Colonic mucosa (tissue), 4 donors: ENCODE data around the gene AGO4. TPM values are rescaled to one million over a fixed set of nuclear protein-coding genes. Genes with fewer than 3 reads are reported as not detected.

Experiments
- DNase-seq: peaks from one replicate; pipeline ENCODE4 v3.0.0-alpha.2; 2020
- H3K27ac ChIP-seq: fragments of 200-600 bp; one replicate; pipeline ENCODE4 v1.8.0; 2021
- H3K27me3 ChIP-seq: fragments of 200-600 bp; one replicate; pipeline ENCODE4 v1.8.0; 2021
- H3K36me3 ChIP-seq: fragments of 200-600 bp; one replicate; pipeline ENCODE4 v1.8.0; 2021
- H3K4me1 ChIP-seq: fragments of 200-600 bp; one replicate; pipeline ENCODE4 v1.8.0; 2021; ENCODE audit warnings: mild to moderate bottlenecking
- H3K4me3 ChIP-seq: fragments of 200-600 bp; one replicate; pipeline ENCODE4 v1.8.0; 2021
- H3K9ac ChIP-seq, 2 donors: one replicate each; pipeline ENCODE4 v1.7.0; 2013; ENCODE audit warnings: control low read depth in 2 of 2, low read depth in 2 of 2, low read length in 2 of 2
- H3K9me3 ChIP-seq: fragments of 200-600 bp; one replicate; pipeline ENCODE4 v1.8.0; 2021
- CTCF ChIP-seq: fragments of 200-600 bp; IDR thresholded peaks from one replicate; pipeline ENCODE4 v1.8.0; 2022; ENCODE audit warnings: antibody characterized with exemption, mild to moderate bottlenecking
- intact Hi-C: fragments of 100-400 bp; cut with DNase I; formaldehyde crosslinking; loops from one replicate; pipeline ENCODE4 v1.14.1; 2022
- total RNA-seq, 2 donors: library from RNA; stranded (reverse); fragmentation: NEBNext Ultra II Directional in 1 of 2; extraction: Animal tissue kit (Norgen Biotek cat#: 25700) in 1 of 2; gene quantifications; one replicate each; pipeline ENCODE4 v1.2.1, GENCODE V29; 2021
- donor health status: healthy.
- donor health status: DM: no; HTN: no; CAD: no.
- donor health status: DM: no; HTN: no; CAD: no.

AGO4 gene
- total RNA-seq, 2 donors from 2014 or later = 7.4 to 17.5 TPM

DNA sequence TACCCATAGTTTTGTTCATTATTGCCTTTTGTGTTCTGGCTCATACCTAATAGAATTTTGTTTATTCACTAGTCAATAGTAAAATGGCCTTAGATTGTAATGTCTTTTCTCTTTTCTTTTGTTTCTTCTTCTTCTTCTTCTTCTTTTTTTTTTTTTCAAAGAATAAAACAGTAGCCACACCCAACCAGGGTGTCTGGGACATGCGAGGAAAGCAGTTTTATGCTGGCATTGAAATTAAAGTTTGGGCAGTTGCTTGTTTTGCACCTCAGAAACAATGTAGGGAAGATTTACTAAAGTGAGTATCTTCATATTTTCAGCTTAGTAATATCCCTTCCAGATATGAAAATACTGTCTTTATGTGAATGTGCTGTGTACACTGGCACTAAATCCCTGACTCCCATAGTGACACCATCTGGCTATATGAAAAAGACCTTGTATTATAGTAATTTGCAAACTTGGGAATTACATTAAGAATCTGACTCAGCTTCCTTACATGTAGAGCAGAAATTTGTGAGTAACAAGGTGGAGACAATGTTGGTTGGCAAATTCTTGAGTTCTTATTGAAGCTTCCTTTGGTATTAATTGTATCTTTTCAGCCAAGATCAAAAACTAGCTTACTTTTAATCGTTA lies 24.6 kb downstream of the AGO4 start:
- no peaks in the 10 kb centered on the region for H3K9me3 ChIP-seq
- H3K4me1 ChIP-seq = no peaks in the 10 kb centered on the region
- H3K27ac ChIP-seq = no peak overlapping the region
- intact Hi-C loops = no loop called here
- no peak for DNase-seq
- H3K4me3 ChIP-seq = no peak overlapping the region
- no peak for TF ChIP-seq CTCF
- no peak overlapping the region for H3K9ac ChIP-seq
- H3K36me3 ChIP-seq = peaks cover 23% of the 10 kb centered on the region
- no peaks in the 10 kb centered on the region for H3K27me3 ChIP-seq

DNA sequence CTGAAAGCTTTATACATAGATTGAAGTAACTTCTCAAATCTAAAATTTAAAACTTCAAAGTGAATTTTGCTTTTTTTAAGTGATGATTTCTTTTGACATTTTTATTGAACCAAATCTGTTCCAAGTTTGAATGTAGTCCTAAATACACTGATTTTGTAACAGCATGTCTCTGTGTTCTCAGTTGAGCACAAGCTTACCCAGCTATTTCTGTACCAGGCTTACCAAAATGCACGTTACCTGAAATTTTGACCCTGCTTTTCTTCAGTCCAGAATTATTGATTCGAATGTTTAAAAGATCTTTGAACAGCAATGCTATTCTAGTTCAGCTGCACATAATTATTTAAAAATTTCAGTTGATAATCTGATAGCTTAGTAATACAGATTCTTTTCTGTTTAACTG lies 25.6 kb downstream of the AGO4 start:
- no peaks in the 10 kb centered on the region for H3K9me3 ChIP-seq

DNA sequence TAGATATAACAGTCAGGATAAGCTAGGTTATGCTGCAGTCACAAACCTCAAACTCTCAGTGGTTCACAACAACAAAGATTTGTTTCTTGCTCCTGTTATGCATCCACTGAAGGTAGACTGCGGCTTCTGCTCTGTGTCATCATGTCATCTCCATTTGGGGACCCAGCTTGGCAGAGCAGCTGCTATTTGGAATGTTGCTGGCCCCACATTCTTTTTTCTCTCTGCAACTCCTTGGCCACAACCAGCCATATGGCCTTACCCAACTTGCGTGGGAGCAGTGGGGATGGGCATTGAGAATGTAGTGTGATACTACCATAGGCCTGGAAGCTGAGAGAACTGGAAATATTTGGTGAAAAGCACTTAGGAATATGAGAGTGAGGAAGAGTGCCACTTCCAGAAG lies 26.4 kb downstream of the AGO4 start:
- H3K9ac ChIP-seq = no peak overlapping the region
- no peaks in the 10 kb centered on the region for H3K9me3 ChIP-seq
- no peak overlapping the region for H3K4me3 ChIP-seq
- H3K27ac ChIP-seq = no peak overlapping the region
- peaks cover 14% of the 10 kb centered on the region for H3K36me3 ChIP-seq
- intact Hi-C loops = no loop called here
- no peaks in the 10 kb centered on the region for H3K27me3 ChIP-seq
- TF ChIP-seq CTCF = no peak
- no peak for DNase-seq
- H3K4me1 ChIP-seq = no peaks in the 10 kb centered on the region

More for the DNA sequence above, 25.6 kb downstream of the AGO4 start:
- intact Hi-C loops = no loop called here
- Histone ChIP-seq H3K4me1 (no peaks in the 10 kb centered on the region), H3K27me3 (no peaks in the 10 kb centered on the region), H3K27ac (no peak overlapping the region), H3K36me3 (peaks cover 16% of the 10 kb centered on the region), H3K4me3 (no peak overlapping the region), H3K9ac (no peak overlapping the region)
- no peak for DNase-seq
- no peak for TF ChIP-seq CTCF

GRCh38 chr1:35835398-35835797 lies 27.6 kb downstream of the AGO4 start:
- H3K27ac ChIP-seq = no peak overlapping the region
- H3K27me3 ChIP-seq = no peaks in the 10 kb centered on the region
- no peaks in the 10 kb centered on the region for H3K9me3 ChIP-seq
- peaks cover 14% of the 10 kb centered on the region for H3K36me3 ChIP-seq
- no peaks in the 10 kb centered on the region for H3K4me1 ChIP-seq
- H3K9ac ChIP-seq = no peak overlapping the region
- H3K4me3 ChIP-seq = no peak overlapping the region
- TF ChIP-seq CTCF = no peak
- DNase-seq = no peak
- intact Hi-C loops = no loop called here

- Histone ChIP-seq H3K4me3 (no peak overlapping the region), H3K9me3 (no peaks in the 10 kb centered on the region), H3K27ac (no peak overlapping the region), H3K27me3 (no peaks in the 10 kb centered on the region), H3K4me1 (no peaks in the 10 kb centered on the region), H3K9ac (no peak overlapping the region), H3K36me3 (peaks cover 7% of the 10 kb centered on the region)
- TF ChIP-seq CTCF = no peak
- intact Hi-C loops = no loop called here
- no peak for DNase-seq
Observed at GRCh38 chr1:35836734-35837133, 28.9 kb downstream of the AGO4 start.
